ENCODE measurements around the gene LSM3.

Gene LSM3

GRCh38 chr3:14143271-14144225 is 35.1 kb upstream of the LSM3 start:
- no peak for DNase-seq (ENCODE audit: low read depth)

- peak; percentile 45 for DNase-seq (ENCODE audit: low read depth)
Observed at GRCh38 chr3:14144423-14145075, 34.1 kb upstream of the LSM3 start.

- DNase-seq (ENCODE audit: low read depth) = no peak
Observed at GRCh38 chr3:14145236-14145635, 33.4 kb upstream of the LSM3 start.

- no peak for DNase-seq (ENCODE audit: low read depth)
Observed at GRCh38 chr3:14145670-14146380, 32.8 kb upstream of the LSM3 start.

- no peak for DNase-seq (ENCODE audit: low read depth)
Observed at GRCh38 chr3:14146381-14147065, 32.1 kb upstream of the LSM3 start.

- DNase-seq (ENCODE audit: low read depth) = no peak
Observed at GRCh38 chr3:14147066-14147435, 31.6 kb upstream of the LSM3 start.

GRCh38 chr3:14147617-14148016 is 31.0 kb upstream of the LSM3 start:
- no peak for DNase-seq (ENCODE audit: low read depth)

- no peak for DNase-seq (ENCODE audit: low read depth)
Observed at GRCh38 chr3:14148041-14148985, 30.3 kb upstream of the LSM3 start.

GRCh38 chr3:14150078-14150477 is 28.5 kb upstream of the LSM3 start:
- no peak for DNase-seq (ENCODE audit: low read depth)

GRCh38 chr3:14150491-14151230 is 28.0 kb upstream of the LSM3 start:
- no peak for DNase-seq (ENCODE audit: low read depth)

GRCh38 chr3:14151471-14152083 is 27.0 kb upstream of the LSM3 start:
- no peak for DNase-seq (ENCODE audit: low read depth)

- no peak for DNase-seq (ENCODE audit: low read depth)
Observed at GRCh38 chr3:14152233-14152962, 26.2 kb upstream of the LSM3 start.

GRCh38 chr3:14152963-14153355 is 25.7 kb upstream of the LSM3 start:
- no peak for DNase-seq (ENCODE audit: low read depth)

GRCh38 chr3:14153663-14154062 is 25.0 kb upstream of the LSM3 start:
- DNase-seq (ENCODE audit: low read depth) = no peak

- DNase-seq (ENCODE audit: low read depth) = no peak
Observed at GRCh38 chr3:14154276-14154675, 24.3 kb upstream of the LSM3 start.

GRCh38 chr3:14154895-14155440 is 23.6 kb upstream of the LSM3 start:
- DNase-seq (ENCODE audit: low read depth) = no peak

GRCh38 chr3:14156201-14156600 is 22.4 kb upstream of the LSM3 start:
- no peak for DNase-seq (ENCODE audit: low read depth)

GRCh38 chr3:14156843-14157561 is 21.6 kb upstream of the LSM3 start:
- DNase-seq (ENCODE audit: low read depth) = no peak
